GM19452 (cell line): Measurements from ENCODE around the gene ZNF90.
"Not testable (repeated sequence)": the region's sequence is repeated elsewhere in the genome, so short reads cannot be mapped to it uniquely, and the experiment has no call there.

Experiments
- ATAC-seq: cut with Tn5 transposase; IDR thresholded peaks from one replicate; pipeline ENCODE4 v1.9.1; 2021; ENCODE audit not compliant: unreplicated experiment

ZNF90 gene

GRCh38 chr19:20102097-20102496 lies 24.3 kb downstream of the ZNF90 start:
- ATAC-seq = no peak

GRCh38 chr19:20103091-20103740 lies 25.4 kb downstream of the ZNF90 start:
- ATAC-seq = no peak

GRCh38 chr19:20107301-20107700 lies 29.5 kb downstream of the ZNF90 start:
- ATAC-seq = no peak

GRCh38 chr19:20118064-20118839 lies 40.5 kb downstream of the ZNF90 start:
- not testable (repeated sequence) for ATAC-seq

GRCh38 chr19:20124879-20125278 lies 47.1 kb downstream of the ZNF90 start:
- ATAC-seq = no peak

- not testable (repeated sequence) for ATAC-seq
Measured at GRCh38 chr19:20132933-20133332, 55.1 kb downstream of the ZNF90 start.

DNA sequence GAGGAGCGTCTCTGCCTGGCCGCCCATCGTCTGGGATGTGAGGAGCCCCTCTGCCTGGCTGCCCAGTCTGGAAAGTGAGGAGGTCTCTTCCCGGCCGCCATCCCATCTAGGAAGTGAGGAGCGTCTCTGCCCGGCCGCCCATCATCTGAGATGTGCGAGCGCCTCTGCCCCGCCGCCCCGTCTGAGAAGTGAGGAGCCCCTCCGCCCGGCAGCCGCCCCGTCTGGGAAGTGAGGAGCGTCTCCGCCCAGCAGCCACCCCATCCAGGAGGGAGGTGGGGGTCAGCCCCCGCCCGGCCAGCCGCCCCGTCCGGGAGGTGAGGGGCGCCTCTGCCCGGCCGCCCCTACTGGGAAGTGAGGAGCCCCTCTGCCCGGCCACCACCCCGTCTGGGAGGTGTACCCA lies 59.9 kb downstream of the ZNF90 start:
- not testable (repeated sequence) for ATAC-seq

GRCh38 chr19:20151617-20152145 lies 73.9 kb downstream of the ZNF90 start:
- no peak for ATAC-seq

- not testable (repeated sequence) for ATAC-seq
Measured at GRCh38 chr19:20152506-20152905, 74.7 kb downstream of the ZNF90 start.

DNA sequence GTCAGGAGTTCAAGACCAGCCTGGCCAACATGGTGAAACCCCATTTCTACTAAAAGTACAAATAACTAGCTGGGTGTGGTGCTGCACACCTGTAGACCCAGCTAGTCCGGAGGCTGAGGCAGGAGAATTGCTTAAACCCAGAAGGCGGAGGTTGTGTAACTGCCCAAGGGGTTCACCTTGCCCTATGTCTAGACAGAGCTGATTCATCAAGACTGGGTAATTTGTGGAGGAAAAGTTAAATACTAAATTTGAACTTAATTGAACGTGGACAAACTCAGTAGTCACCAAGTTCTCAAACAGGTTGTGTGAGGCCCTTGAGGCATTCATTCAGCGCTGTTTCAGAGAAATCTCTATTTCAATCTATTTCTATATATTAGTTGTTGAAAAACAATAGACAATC lies 75.5 kb downstream of the ZNF90 start:
- ATAC-seq = no peak

- no peak for ATAC-seq
Measured at GRCh38 chr19:20154636-20155035, 76.8 kb downstream of the ZNF90 start.

- ATAC-seq = no peak
Measured at GRCh38 chr19:20162821-20163220, 85.0 kb downstream of the ZNF90 start.

DNA sequence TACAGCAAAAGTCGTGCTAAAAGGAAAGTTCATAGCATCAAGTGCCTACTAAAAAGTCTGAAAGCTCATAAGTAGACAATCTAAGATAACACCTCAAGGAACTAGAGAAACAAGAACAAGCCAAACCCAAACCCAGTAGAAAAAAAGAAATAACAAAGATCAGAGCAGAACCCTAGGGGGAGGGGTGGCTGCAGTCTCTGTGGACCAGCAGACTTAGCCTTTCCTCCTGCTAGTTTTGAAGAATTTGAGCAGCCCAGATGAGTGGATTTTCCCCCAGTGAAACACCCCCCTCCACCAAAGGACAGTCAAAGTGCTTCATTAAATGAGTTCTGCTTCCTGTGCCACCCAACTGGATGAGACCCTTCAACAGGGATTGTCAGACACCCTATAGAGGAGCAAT lies 86.7 kb downstream of the ZNF90 start:
- ATAC-seq = no peak

DNA sequence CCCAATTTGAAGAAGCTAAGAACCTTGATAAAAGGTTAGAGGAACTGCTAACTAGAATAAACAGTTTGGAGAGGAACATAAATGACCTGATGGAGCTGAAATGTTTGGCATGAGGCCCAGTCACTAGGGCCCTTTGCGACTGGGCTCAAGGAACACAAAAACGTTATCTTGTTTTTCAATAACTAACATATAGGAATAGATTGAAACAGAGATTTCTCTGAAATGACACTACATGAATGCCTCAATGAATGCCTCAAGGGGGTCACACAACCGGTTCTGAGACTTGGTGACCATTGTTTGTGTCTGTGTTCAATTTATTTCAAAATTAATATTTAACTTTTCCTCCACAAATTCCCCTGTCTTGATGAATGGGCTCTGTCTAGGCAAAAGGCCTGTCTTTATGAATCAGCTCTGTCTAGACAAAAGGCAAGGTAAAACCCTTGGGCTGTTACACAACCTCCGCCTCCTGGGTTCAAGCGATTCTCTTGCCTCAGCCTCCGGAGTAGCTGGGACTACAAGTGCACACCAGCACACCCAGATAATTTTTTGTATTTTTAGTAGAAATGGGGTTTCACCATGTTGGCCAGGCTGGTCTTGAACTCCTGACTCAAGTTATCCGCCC lies 88.3 kb downstream of the ZNF90 start:
- ATAC-seq = no peak

GRCh38 chr19:20167020-20167644 lies 89.3 kb downstream of the ZNF90 start, which contains the start of gene ZNF486:
TSS of gene ZNF486 (plus strand) at chr19:20167214. CDS start at chr19:20167331, 117 bp downstream.
- peak; percentile 95 for ATAC-seq

GRCh38 chr19:20167651-20168122 lies 89.9 kb downstream of the ZNF90 start:
- no peak for ATAC-seq
